A673 (cell line): ENCODE data around the gene TDP1.

Experiments used
- EZH2 ChIP-seq: fragments of 200-600 bp; sonication (generic); IDR thresholded peaks from 2 replicates; pipeline ENCODE4 v1.6.1; 2017; ENCODE audit warnings: borderline replicate concordance, low read depth, mild to moderate bottlenecking, mixed read lengths, antibody characterized with exemption, low read length; ENCODE audit not compliant: poor library complexity, severe bottlenecking
- TF ChIP-seq, protein P1 (sequence below): fragments of 300-800, 200-600 bp; sonication (generic); conservative IDR thresholded peaks from 2 replicates; pipeline ENCODE4 v1.5.1; 2017; ENCODE audit warnings: low read depth, mild to moderate bottlenecking, antibody characterized with exemption, low read length, moderate library complexity, mixed read lengths

GRCh38 chr14:89933002-89933401 is 22.7 kb upstream of the TDP1 start:
- TF ChIP-seq, protein P1, sequence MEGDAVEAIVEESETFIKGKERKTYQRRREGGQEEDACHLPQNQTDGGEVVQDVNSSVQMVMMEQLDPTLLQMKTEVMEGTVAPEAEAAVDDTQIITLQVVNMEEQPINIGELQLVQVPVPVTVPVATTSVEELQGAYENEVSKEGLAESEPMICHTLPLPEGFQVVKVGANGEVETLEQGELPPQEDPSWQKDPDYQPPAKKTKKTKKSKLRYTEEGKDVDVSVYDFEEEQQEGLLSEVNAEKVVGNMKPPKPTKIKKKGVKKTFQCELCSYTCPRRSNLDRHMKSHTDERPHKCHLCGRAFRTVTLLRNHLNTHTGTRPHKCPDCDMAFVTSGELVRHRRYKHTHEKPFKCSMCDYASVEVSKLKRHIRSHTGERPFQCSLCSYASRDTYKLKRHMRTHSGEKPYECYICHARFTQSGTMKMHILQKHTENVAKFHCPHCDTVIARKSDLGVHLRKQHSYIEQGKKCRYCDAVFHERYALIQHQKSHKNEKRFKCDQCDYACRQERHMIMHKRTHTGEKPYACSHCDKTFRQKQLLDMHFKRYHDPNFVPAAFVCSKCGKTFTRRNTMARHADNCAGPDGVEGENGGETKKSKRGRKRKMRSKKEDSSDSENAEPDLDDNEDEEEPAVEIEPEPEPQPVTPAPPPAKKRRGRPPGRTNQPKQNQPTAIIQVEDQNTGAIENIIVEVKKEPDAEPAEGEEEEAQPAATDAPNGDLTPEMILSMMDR: no peak
- no peak for TF ChIP-seq EZH2
